Coronary artery (tissue), 2 donors: ENCODE results near the gene HTRA2.

Experiments used
- DNase-seq: peaks from one replicate; pipeline ENCODE4 v3.0.0-alpha.2; 2017; ENCODE audit warnings: low spot score
- H3K27ac ChIP-seq, 2 donors: fragments of 200-600 bp; sonication (generic); one replicate each; pipeline ENCODE4 v1.5.1; 2016 to 2019
- H3K4me3 ChIP-seq: fragments of 200-600 bp; sonication (generic); 2 replicates; pipeline ENCODE4 v1.5.1; 2016; ENCODE audit warnings: mild to moderate bottlenecking, moderate library complexity
- CTCF ChIP-seq: fragments of 200-600 bp; sonication (generic); IDR thresholded peaks from one replicate; pipeline ENCODE4 v1.5.1; 2019; ENCODE audit warnings: antibody characterized with exemption

HTRA2 gene

GRCh38 chr2:74497777-74498499 lies 31.8 kb upstream of the HTRA2 start:
- peak; percentile 72 for DNase-seq
- no peak for TF ChIP-seq CTCF
- Histone ChIP-seq H3K4me3 (peak overlapping the region; percentile 65), H3K27ac (no peak overlapping the region)

GRCh38 chr2:74498500-74499266 lies 31.1 kb upstream of the HTRA2 start:
- Histone ChIP-seq H3K4me3 (peak overlapping the region; percentile 65), H3K27ac (no peak overlapping the region)
- peak; percentile 63 for DNase-seq
- no peak for TF ChIP-seq CTCF

- Histone ChIP-seq H3K27ac (no peak within 1 kb of the TSS), H3K4me3 (peak within 1 kb of the TSS; percentile 65)
- no peak for TF ChIP-seq CTCF
- no peak for DNase-seq
Observed at GRCh38 chr2:74499267-74499939, 30.3 kb upstream of the HTRA2 start, which contains the start of gene LBX2. LBX2 (minus strand) TSS chr2:74499603; CDS start chr2:74499537, 66 bp downstream.

GRCh38 chr2:74499940-74500577 lies 29.7 kb upstream of the HTRA2 start:
- Histone ChIP-seq H3K4me3 (no peak overlapping the region), H3K27ac (no peak overlapping the region)
- DNase-seq, result peak; percentile 67

GRCh38 chr2:74500578-74500946 lies 29.2 kb upstream of the HTRA2 start:
- H3K27ac ChIP-seq, result no peak overlapping the region
- no peak for TF ChIP-seq CTCF
- DNase-seq, result no peak
- no peak overlapping the region for H3K4me3 ChIP-seq

More at GRCh38 chr2:74499940-74500577, 29.7 kb upstream of the HTRA2 start:
- TF ChIP-seq CTCF, result no peak

- no peak for DNase-seq
- no peak for TF ChIP-seq CTCF
- no peak overlapping the region for H3K27ac ChIP-seq
- no peak overlapping the region for H3K4me3 ChIP-seq
Observed at GRCh38 chr2:74501335-74502071, 28.2 kb upstream of the HTRA2 start.
